ENCODE results near the gene SCG3.

Gene SCG3

DNA sequence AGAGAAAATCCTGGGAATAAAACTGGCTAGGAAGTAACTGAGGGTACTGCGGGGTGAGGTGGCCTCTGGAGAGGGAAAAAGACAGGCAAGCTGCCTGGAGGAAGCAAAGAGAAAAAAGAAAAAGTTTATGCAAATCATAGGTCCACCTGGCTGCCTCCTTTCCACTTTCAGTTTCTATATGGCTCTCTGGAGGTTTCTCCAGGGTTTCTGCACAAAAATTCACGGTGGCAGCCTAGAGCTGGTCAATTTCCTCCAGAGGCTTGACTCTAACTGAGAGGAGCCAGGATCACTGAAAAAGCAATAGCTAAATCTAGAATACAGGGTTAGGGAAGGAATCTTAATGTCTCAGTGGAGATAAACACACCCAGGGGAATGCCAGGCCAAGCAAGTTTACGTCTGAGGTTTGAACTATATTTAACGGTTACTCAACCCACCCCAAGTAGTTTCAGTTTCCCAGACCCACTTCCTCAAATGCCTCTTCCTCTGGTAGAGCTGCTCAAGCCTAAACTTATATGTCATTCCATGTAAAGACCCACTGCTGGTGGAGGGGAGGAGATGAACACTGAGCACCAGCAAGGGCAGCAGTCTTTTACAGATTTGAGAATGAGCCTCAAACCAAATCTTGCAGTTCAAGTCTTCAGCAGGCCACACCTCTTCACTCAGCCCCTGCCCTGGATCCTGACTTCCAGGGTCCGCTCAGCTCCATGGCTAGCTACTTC is 50.4 kb downstream of the SCG3 start:
- peak; percentile 56 to 60 for DNase-seq

DNA sequence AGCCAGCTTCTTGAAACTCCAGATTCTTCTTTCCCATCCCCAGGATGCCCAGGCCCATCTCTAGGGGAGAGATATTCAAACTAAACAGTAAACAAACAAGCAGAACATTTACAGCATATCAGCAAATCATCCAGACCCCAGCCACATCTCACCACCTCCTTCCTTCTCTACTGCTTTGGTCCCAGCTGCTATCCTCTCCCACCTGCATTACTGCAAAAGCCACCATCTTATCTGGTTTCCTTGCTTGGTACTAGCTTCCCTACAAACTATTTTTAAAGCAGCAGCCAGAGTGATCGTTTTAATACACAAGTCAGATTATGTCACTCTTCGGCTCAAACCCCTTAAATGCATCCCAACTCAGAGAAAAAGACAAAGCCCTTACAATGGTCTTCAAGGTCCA is 51.3 kb downstream of the SCG3 start:
- no peak for DNase-seq

DNA sequence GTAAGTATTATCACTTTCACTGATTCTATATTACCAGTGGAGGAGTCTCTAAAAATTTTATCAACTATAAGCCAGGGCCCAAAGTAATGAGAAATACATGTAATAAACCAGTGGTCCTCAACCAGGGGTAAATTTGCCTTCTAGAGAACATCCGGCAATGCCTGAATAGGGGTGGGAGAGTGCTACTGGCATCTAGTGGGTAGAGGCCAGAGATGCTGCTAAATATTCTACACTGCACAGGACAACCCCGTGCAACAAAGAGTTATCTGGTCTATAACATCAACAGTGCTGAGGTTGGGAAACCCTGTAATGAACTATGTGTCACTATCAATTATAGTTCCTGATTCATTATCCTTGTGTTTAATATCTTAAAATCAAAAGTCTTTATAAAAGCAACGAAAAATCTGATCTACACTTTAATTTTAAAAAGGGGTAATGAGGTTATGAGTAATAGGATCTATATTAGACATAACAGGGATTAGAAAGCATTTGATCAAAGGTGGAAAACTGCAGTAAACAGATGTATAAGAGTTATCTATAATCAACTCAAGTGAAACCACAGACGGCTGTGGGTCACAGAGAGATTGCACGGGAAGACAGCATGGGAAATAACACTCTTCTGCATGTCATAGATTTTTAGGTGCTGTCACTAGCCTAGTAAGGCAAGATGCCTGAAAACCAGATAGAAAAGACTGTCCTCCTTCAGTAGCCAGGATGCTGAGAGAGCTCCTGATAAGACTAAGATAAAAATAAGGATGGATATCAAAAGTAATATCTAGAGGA is 54.1 kb downstream of the SCG3 start:
- peak; percentile 33 to 44 for DNase-seq

DNA sequence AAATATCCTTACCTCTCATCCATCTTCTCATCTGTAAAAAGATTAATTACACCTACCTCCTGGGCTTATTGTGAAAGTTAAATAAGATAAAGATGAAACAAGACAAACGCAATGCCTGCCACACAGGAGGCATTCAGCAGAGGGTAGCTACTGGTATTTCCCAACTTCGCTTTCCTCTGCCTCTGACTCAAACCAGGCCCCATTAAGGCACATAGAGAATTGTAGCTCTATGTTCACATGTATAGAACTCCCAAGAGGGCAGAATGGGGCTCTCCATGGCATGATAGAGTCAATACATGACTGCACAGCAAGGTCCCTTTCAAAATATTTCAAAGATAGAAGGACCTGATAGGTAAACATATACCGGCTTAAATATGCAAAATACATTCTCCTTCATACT is 54.8 kb downstream of the SCG3 start:
- no peak for DNase-seq

DNA sequence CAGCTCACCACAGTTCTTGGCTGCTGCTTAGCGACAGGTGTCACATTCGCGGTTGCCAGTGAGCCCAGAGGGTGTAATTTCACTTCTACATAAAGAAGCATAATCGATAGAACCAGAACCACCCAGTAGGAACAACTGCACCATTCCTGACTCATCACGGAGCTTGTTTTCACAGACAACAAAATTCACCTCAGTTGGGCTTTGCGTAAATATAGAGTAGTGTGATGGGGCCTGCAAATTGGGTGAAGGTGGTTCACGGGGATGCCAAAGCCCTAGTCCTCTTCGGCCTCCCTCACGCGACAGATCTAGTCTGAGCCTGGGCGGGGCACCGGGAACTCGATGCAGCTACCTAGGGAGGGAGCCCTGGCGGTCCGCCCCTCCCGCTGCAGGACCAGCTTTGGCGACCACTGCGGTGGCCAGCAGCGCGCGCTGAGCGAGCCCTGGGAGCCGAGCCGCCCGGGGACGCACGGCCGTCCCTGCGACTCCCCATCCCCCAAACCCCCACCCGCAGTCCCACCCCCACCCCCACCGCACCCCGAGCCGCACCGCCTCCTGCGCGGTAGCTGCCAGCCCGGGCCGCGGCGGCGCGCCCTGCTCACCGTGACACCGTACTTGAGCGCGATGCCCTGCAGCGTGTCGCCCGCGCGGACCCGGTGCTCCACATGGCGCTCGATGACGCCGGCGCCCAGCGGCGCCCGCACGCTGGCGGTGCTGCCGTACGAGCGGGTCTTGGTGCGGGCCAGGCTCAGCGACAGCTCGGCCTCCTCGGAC is 55.6 kb downstream of the SCG3 start:
- peak; percentile 49 to 58 for DNase-seq

DNA sequence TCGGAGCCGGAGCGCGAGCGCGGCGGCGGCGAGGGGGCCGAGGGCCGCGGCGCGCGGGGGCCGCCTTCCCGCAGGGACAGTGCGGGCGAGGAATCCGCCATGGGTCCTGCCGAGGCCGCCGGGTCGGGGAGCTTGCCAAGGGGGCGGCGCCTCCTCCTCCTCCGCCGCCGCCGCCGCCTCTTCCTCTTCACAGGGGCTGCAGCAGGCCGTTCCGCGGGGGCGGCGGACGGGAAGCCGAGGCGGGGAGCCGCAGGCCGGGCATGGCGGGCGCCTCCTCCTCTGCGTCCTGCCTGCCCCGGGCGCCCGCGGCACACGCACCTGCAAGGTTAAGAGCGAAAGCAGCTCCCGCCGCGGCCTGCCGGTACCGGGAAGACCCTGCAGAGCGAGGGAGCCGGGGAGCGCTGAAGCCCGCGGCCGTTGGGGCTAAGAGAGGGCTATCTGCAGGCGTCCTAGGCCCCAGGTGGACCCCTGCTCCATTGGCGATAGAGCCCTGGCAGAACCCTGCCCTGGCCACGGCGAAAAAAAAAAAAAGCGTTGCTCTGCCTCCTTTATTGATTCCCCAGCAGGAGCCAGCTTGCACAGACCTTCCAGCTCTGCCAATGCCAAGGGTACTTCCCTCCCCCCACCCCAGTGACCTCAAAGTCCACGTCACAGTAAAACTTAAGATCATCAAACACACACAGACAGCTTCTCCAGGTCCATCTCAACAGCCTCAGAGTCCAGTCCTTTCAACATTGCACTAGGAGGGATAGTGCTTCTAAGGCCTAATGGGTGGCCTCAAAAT is 56.4 kb downstream of the SCG3 start, which contains the start of gene LYSMD2:
Gene LYSMD2 (minus strand): TSS at position 134 of the 784 bp plus-strand sequence. CDS start 33 bp downstream, at position 101.
- peak; percentile 64 to 67 for DNase-seq

DNA sequence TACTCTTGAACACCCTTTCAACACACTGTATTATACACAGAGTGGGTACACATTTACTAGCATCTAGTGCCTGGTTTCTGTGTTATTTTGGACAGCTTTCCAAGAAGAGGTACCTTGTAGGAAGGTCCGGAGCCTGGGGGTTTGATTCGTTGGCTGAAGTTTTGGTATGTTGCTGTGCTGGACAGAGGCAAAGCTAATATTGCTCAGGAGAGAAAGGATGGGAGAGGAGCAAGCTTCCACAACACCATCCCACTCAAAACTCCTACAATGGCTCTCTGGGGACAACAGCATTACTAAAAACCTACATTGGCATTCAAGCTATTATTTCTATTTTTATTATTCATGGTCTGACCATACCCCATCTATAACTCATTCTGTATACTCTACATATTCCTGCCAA is 57.2 kb downstream of the SCG3 start:
- DNase-seq = no peak

DNA sequence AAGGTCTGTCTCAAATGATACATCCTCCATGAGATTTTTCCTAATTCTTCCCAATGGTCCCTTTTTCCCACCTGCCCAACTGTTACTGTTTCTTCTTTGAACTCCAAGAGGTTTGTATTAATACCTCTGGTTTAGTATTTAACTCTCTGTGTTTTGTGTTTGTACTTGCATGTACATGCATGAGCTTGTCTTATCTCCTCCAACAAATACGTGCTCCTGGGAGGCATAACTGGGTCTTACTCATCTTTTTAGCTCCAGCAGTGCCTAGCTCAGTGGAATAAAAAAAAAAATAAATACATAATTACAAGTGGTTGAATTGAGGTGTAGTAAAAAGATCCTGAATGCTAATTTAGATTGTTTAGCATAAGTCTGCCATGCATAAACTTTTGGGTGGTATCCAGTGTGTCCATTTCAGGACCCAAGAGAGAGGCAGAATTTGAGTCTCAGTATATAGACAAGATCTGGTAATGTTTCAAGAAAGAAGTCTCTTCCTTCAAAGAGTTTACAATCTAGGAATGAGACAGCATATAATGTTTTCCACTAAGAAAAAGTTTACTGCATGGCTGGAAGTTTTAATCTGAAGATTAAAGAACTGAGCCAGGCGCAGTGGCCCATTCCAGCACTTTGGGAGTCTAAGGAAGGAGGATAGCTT is 57.9 kb downstream of the SCG3 start:
- DNase-seq = no peak

DNA sequence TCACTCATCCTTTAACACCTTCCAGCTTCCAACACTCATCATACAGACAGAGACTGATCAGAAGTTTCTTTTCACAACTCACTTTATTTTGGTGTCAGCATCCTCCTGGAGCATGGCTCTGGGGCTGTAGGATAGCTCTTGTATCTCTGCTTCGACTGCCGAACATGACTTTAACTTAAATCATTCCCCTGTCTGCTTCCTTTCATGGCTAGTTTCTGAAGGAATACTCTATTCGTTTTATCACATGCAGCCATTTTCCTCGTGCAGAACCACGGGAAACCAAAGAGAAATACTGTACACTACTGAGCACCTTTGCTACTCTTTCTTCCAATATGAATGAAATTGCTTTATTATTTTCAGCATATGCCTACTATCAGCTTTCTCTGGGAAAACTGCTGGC is 68.0 kb downstream of the SCG3 start:
- no peak for DNase-seq

DNA sequence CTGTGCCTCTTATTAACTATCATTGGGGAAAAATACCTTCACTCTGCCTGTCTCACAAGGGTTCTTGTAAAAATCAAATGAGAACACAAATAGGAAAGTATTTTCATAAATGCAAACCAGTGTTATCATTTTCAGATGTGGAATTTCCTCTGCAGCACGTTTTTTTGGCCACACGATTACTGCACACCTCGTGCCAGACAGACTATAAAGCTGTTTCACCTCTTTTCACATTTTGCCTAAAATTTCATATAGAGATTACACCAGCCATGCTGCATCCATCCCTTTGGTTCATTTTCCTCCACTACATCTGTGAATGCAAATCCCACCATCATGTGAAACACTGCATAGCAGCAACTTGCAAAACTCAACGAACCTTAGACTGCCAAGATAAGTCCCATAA is 68.9 kb downstream of the SCG3 start:
- DNase-seq = no peak

DNA sequence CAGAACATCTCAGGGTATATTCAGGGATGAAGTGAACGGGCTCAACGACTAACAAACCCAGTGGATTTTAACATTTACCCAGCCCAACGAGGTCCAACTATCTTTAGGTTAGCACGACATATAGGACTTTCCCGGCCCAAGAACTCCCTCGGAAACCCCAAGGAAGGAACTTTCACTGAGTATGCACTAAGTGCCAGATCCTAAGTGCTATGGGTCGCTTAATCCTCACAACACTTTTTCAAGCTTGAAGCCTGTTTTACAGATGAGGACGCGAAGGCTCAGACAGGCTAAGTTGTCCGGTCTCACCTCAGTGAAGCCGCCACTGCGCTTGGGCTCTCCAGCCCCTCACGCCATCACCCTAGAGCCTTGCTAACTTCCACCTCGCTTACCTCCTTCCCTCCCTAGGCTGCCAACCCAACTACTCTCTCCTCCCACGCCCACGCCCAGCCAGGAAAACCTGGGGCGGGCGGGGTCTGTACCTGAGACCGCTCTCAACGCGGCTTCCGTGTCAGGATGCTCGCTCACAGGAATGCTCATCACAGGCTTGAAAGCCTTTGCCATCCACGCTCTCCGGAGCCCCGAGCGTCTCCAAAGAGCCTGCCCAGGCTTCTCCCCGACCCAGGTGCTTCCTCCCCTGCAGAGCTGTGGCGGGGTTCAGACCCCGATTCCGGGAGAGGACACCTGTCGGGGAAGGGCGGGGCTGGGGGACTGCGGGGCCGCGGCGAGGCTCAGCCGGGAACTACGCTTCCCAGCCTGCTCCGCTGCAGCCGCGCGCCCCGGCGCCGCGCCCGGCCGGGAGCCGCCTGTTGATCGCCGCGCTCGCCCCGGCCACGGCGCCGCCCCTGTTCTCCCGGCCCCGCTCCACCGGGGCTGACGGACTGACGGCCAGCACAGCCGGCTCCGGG is 69.7 kb downstream of the SCG3 start, which contains the start of gene TMOD2:
Gene TMOD2 (plus strand): TSS at position 806 of the 905 bp plus-strand sequence. CDS start 14,845 bp downstream, outside the sequence.
- DNase-seq = peak; percentile 45 to 53

DNA sequence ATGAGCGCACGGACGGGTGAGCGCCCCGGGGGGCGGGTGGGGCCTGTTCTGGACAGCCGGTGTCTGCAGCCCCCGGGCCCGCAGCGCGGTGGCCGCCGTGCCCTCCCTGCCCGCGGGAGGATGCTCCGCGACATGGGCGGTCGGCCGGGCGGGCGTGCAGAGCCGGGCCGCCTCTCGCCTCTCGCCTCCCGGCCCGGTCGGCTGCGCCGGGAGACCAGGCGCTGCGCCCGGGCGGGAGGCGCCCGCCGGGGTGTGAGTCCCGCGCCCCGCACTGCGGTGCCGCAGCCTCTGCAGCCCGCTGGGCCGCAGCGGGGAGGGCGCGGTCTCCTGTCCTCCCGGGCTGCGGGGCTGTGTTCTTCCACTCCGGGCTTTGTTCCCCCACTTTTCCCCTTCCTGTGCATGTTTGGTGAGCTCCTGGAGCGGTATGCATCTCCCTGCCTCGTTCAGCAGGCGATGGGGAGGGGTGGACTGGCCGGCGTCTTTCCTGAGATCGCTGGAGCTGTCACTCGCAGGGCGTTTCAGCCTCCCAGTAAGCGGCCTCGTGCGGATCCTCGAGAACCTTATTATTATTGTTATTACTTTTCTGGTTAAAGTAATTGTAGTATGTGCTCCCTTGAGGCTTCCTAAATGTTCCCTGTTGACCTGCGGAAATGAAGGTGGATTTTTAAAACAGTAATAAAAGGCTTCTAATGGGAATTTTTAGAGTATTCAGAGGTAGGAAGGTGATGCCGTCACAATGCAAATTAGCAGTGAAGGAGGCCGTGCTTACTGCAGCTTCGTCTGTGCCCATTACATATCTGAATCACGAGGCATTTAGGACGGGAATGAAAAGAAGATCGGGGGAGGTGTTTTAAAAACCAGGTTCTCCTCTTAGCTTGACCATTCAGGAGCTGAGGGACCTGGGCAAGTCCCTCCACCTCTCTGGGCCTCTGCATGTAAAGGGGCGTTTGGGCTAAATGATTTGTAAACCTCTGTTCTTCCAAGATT is 70.7 kb downstream of the SCG3 start:
- DNase-seq = no peak

DNA sequence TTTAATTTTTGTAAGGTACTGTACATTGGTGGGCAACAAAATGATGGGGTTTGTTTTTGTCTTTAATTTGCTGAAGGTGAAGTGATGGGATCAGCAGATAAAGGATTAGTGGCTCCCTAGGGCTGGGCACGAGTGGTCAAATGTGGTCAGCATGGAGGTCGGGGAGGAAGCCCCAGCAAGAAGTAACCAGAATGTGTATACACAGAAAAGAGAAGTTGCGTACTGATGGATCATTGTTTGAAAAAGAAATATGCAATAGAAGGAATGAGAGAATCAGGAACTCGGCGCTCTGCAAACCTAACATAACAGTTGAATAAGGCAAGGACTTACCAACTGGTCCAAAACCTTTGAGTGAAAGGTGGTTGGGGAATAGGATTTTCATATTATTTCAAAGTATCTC is 71.6 kb downstream of the SCG3 start:
- no peak for DNase-seq

DNA sequence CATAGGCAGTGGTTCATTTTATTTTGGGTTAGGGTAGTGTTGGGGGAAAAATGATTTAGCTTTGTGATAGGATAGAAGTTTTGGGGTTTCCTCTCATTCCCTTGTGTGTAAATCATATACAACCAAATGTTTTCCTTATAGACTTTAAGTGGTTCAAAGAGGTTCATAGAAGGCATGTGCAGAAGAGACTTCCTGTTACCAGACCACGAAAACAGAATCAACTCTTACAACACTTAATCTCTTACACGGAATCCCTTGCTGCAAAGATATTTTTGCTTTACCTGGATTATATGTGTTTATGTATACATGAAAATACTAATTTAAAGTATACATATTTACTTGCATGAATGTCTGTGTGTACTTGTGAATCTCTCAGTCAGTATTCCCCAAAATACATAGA is 73.0 kb downstream of the SCG3 start:
- no peak for DNase-seq

DNA sequence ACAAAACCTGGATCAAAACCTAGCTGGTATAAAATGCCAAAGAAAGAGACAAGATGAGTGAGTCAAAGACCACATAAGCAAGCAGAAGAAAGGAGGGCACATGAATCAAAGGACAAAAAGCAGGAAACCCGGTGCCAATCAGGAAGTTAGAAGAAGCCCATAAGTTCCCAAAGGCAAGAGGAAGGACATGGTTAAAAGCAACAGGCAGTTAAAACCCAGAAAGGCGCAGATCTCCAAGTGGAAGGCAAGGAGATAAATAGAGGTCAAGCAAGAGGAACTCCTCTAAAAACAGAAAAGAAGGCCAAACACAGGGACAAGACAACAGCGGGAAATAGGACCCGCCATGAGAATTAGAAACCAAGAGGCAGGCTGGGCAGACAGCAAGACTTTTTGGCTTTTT is 74.5 kb downstream of the SCG3 start:
- no peak for DNase-seq

DNA sequence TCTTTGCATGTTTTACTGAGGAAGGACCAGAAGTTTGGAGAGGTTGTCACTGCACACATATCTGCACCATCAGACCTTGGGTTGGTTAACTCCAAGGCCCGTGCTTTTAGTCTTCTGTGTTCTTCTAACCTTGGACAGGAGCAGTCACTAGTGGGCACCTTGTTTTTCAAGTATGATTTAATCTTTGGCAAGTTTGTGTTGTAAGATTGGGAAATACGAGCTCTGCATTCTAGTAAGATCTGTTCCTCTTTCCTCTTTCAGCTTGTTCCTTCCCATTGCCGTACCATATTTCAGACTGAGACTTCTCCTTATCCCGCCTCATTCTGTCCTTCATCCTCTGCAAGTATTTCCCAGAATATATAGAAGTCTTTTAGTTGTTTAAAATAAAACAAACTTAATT is 75.2 kb downstream of the SCG3 start:
- no peak for DNase-seq

DNA sequence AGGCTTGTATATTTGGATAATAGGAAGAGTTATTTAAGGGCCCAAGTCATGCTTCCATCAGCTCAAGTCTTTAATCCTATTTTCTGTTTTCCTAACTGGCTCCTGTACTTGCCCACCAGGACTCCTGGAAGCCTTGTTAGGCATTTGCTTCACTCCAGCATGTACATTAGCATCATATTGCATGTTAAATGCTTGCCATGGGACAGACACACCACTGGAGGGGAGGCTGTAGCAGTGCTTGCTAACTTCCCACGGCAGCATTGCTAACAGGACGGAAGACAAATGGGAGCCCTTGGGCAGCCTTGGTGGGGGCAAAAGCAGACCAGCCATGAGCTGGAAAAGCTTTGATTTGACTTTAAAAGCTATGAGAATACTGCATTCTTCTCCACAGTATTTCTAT is 76.1 kb downstream of the SCG3 start:
- DNase-seq = no peak

DNA sequence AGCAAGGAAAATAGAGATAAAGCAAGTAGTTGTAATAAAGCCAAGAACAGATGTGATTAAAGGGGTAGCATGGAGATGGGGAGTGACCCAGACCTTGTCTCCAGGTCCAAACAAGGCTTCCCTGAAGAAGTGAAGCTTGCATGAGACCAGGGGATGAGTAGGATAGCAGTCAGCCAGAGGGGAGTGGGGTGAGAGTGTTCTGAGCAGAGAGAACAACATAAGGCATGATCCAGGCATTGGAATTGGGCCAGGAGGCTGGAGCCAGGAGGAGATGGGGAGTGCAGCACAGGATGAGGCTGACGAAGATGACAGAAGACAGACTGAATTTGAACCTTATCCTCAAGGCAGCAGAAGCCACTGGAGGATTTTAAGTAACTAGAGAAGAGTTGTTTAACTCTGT is 77.3 kb downstream of the SCG3 start:
- no peak for DNase-seq

DNA sequence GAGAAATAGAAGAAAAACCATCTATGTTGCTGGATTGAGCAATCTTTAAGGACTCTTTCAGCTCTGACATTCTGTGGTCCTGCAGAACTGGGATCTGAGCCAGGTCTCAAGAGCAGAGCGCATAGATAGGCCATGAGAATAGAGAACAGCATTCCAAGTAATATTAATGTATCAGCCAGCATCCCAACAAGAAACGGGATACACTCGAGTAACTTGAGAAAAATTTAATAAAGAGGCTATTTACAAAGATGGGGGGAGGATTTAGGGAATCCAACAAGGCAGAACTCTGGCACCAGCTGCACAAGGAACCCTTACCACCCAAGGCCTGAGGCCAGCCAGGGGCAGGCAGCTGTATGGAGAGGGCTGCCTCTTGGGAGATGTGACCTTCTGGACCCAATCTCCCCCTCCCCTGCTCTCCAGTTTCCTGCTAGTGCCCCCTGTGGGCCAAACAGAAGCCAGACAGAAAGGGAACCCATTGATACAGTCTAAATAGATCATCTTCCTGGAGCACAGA is 78.3 kb downstream of the SCG3 start:
- DNase-seq = no peak

Data from CD4-positive, alpha-beta T cell treated with Interleukin-1 beta for 1 hour (primary cell).